Effector memory CD4-positive, alpha-beta T cell (primary cell): ENCODE data around the gene PADI1.

Experiments used
- DNase-seq, 3 donors: peaks; one replicate each; pipeline ENCODE4 v3.0.0-alpha.2; 2020
- H3K27ac ChIP-seq: 2 replicates; pipeline ENCODE4 v1.7.0; 2013; ENCODE audit warnings: mild to moderate bottlenecking, low read length, moderate library complexity; ENCODE audit not compliant: insufficient read depth, poor library complexity, severe bottlenecking
- H3K27me3 ChIP-seq: replicated peaks from 2 replicates; pipeline ENCODE4 v1.7.0; 2013; ENCODE audit warnings: mild to moderate bottlenecking, low read length; ENCODE audit not compliant: insufficient read depth, control insufficient read depth, poor library complexity, severe bottlenecking
- H3K36me3 ChIP-seq: 2 replicates; pipeline ENCODE4 v1.7.0; 2013; ENCODE audit warnings: mild to moderate bottlenecking, low read length, moderate library complexity; ENCODE audit not compliant: control insufficient read depth, insufficient read depth
- H3K4me1 ChIP-seq: 2 replicates; pipeline ENCODE4 v1.7.0; 2013; ENCODE audit warnings: low read length, mild to moderate bottlenecking; ENCODE audit not compliant: control insufficient read depth, insufficient read depth, poor library complexity, severe bottlenecking
- H3K4me3 ChIP-seq: 2 replicates; pipeline ENCODE4 v1.7.0; 2013; ENCODE audit warnings: low read length, low read depth, mild to moderate bottlenecking; ENCODE audit not compliant: insufficient read depth, poor library complexity, severe bottlenecking
- H3K9me3 ChIP-seq: 2 replicates; pipeline ENCODE4 v1.7.0; 2013; ENCODE audit warnings: mild to moderate bottlenecking, low read length, moderate library complexity; ENCODE audit not compliant: control insufficient read depth

PADI1 gene

DNA sequence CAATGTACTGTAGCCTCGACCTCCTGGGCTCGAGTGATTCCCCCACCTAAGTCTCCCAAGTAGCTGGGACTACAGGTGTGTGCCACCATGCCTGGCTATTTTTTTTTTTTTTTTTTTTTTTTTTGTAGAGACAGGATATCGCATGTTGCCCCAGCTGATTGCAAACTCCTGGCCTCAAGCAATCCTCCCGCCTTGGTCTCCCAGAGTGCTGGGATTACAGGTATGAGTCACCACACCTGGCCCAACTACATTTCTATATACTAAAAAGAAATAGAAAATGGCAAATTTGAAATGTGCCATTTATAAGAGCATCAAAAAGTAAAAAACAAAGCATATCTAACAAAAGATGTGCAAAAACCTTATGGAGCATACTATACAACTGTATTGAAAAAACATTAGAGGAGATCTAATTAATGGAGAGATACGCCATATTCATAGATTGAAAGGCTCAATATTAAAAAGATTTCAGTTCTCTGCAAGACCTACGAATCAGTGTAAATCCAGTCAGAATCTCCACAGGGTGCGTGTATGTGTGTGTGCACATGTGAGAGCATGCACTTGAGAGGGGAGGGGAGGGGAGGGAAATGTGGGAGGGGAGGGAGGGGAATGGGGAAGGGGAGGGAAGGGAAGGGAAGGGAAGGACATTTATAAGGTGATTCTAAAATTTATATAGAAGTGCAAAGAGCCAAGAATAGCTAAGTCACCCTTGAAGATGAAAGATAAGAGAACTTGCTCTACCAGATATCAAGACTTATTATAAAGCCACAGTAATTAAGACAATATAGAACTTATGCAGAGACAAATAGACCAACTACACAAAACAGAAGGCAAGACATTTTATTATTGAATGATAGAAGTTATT is 87.6 kb downstream of the PADI1 start:
- H3K4me3 ChIP-seq: no peak overlapping the region
- H3K9me3 ChIP-seq: no peaks in the 10 kb centered on the region

GRCh38 chr1:17293681-17294425 is 88.9 kb downstream of the PADI1 start:
- Histone ChIP-seq H3K27ac (no peak overlapping the region), H3K9me3 (no peaks in the 10 kb centered on the region), H3K27me3 (peaks cover 3% of the 10 kb centered on the region), H3K4me3 (no peak overlapping the region), H3K36me3 (no peaks in the 10 kb centered on the region), H3K4me1 (no peaks in the 10 kb centered on the region)
- DNase-seq: no peak

More for the DNA sequence above, 87.6 kb downstream of the PADI1 start:
- no peak overlapping the region for H3K27ac ChIP-seq
- no peaks in the 10 kb centered on the region for H3K4me1 ChIP-seq
- no peaks in the 10 kb centered on the region for H3K36me3 ChIP-seq
- H3K27me3 ChIP-seq: peaks cover 3% of the 10 kb centered on the region
- no peak for DNase-seq

- Histone ChIP-seq H3K27me3 (peaks cover 3% of the 10 kb centered on the region), H3K4me1 (no peaks in the 10 kb centered on the region), H3K4me3 (no peak overlapping the region), H3K9me3 (no peaks in the 10 kb centered on the region), H3K36me3 (no peaks in the 10 kb centered on the region), H3K27ac (no peak overlapping the region)
- DNase-seq: no peak
Measured at GRCh38 chr1:17295292-17295691, 90.4 kb downstream of the PADI1 start.
